Right kidney (tissue), 1 donor: ENCODE results near the gene RALGAPA1.
A peak's percentile ranks its signal among the peaks of the same experiment; 100 is the strongest.

Experiments
- DNase-seq: peaks from one replicate; pipeline ENCODE4 v3.0.0-alpha.2; 2016

RALGAPA1 gene

GRCh38 chr14:35534208-35534872 is 274.8 kb downstream of the RALGAPA1 start:
- no peak for DNase-seq

DNA sequence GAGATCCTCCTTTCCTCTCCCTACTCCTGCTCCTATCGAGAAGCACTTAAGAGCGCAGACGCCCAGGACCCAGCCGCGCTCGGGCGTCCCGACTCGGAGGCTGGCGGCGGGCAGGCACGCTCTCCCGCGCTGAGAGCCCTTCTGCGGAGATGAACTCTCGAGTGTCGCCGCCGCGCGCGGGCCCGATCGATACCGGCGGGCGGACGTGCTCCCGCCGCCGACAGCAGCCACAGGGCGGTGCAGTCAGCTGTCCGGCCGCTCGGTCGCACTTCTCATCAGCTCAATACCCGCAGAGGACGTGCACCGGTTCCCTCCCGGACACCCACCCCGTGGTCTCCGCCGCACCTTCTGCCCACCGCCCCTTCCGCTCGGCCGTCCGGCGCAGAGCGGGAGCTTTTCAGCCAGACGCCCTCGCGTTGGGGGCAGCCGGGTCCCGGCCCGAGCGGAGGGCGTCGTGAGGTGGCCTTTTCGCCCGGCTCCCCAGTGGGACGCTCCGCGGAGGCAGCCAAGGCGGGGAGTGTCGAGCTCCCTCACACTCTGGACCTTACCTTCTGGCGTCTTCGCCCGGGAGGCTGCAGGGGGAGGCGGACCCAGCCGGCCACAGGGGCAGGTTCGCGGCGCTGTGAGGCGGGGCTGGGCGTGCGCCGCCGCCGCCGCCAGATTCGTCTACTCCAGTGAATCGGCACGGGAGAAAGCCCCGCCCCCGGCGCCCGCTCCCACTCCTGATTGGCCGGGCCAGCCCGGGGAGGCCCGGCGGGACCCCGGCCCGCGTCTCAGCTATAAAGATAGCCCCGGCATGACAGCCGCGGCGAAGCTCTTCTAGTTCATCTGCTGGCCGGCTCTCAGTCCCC is 275.5 kb downstream of the RALGAPA1 start, which contains the start of gene INSM2:
Gene INSM2 (plus strand): TSS at position 808 of the 851 bp plus-strand sequence. CDS start 89 bp downstream, outside the sequence.
- DNase-seq = peak; percentile 83

GRCh38 chr14:35532783-35533356 is 276.2 kb downstream of the RALGAPA1 start:
- no peak for DNase-seq

DNA sequence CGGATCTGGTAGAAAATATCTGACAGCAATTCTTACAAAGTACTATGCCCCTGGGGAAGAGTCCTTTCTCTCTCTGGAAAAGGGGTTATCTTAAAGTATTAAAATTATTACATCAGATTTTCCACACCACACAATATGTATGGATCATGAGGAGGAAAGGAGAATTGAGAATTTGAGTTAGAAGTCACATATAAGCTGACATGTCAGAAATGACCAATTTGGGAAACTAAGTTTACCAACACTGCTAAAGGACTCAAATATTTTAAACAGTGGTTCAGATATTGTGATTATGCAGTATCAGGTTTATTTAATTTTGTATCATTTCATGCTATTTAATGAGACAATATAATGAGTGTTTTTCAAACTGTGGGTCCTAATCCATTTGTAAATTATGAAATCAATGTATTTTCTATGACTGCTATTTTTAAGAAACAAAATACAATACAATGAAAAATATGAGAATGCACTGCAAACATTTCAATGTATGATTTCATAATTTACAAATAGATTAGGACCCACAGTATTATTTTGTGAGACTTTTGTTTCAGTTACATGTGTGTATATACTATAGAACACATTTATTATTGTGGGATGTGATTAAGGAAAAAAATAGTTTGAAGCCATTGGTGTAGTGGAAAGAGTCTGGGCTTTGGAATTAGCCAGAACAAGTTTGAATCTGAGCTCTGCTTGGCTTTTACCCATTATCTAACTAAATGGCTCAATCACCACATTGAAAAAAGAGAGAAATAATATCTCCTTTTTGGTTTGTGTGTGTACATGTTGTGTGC is 276.9 kb downstream of the RALGAPA1 start:
- DNase-seq = no peak

DNA sequence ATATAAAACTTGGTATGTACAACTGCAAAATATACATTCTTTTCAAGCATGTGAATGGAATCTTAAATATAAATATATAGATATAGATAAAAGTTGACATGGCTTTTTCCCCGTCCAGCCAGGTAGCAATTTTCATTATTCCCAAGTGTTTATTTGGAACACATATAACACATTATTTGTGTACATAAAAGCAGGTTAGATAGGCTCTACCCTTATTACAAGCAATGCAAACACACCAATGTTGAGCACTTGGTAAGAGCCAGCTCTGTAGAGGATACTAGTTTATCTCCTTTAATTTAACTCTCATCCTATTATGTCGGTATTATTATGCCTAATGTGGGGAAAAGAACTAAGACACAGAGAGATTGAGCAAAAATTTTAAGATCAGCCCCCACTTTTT is 282.1 kb downstream of the RALGAPA1 start:
- DNase-seq = no peak

DNA sequence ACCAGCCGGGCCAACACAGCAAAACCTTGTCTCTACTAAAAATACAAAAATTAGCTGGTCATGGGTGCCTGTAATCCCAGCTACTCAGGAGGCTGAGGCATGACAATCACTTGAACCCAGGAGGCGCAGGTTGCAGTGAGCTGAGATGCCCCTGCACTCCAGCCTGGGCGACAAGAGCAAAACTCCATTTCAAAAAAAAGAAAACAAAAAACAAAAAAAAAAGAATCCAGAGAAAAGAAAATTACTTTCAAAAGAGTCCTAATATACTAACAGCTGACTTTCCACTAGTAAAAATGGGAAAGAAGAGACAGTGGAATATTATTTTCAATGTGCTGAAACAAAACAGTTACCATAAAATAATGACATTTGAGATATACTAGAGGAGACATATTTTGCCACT is 283.4 kb downstream of the RALGAPA1 start:
- no peak for DNase-seq

DNA sequence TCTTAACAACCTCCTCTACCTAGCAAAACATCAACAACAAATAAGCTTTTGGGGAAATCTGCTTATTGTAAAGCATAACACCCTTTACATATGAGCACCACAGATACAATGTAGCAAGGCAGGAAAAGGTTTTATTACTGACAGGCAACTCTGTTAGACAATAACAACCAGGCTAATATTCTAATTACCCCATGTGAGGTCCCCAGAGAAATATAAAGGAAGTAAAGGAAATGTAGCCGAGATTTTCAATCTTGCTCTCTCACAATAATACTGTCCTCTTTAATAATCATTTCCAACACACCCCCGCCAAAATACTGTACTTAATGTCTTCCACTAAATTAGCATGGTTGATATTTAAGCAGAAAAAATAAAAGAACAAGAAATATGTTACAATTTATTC is 289.1 kb downstream of the RALGAPA1 start:
- no peak for DNase-seq

DNA sequence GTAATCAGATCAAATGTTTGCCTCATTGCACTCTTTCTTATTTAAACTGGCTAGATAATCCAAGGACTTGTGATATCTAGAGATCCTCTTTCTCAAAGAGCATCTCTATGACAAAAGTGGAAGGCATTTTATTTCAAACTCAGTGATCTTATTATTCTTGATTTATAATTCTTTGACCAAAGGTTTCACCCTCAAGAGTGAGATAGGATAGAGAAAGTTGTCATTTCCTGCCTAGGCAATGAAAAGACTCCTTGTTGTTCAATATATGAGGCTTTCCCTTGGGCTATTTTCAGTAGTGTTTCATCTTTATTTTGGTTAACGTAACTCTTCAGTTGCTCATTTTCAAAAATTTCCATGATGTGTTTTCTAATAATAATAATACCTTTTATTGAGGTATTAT is 293.2 kb downstream of the RALGAPA1 start:
- no peak for DNase-seq

DNA sequence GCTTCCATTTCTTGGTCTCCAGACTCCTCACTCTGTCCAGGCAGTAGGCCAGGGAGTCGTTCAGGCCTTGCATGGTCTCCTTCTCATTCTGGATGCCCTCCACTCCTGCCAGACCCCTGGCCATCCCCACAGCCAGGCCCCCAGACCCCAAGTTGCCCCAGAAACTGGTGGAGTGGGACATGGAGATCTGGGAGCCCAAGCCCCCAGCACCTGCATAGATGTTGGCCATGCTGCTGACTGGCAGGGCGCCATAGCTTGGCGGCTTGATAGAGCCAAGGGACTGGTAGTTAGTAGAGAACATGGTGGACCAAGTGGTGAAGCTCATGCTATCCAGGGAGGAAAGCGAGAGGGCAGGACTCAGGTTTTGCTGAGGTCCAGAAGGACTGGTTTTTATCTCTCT is 296.3 kb downstream of the RALGAPA1 start:
- DNase-seq = no peak

DNA sequence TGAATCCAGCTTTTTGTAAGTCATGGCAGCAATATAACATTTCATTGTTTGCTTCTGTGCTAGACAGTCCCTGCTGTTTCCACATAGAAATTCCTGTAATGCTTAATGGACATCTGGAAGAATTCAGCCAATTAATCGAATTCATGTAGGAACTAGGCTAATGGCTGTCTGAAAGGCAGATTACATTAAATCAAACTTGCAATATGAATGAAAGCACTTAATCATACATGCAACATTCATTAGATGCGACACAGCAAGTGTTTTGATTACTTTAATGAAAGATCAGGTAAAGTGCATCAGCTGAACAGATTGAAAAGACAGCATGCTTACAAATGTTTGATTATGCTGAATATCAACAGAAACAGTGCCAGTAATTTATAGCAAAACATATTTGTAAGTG is 299.2 kb downstream of the RALGAPA1 start:
- DNase-seq = no peak

DNA sequence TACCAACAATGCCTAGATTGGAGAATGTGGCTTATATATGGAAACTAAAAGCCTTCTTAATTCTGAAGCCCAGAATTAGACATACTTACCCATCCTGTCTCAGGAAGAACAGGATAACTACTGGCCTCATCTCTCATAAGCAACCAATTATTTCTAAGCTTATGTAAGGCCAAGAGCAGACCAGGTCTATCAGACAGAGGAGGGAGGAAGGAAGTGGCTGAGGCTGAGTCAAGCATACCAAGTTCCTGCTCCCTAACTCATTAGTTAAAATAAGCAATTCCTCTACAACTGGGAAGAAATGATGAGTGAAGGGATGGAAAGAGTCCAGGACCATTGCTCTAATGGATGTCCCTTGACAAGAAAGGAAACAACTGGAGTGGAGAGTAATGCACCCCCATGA is 302.2 kb downstream of the RALGAPA1 start:
- DNase-seq = no peak

DNA sequence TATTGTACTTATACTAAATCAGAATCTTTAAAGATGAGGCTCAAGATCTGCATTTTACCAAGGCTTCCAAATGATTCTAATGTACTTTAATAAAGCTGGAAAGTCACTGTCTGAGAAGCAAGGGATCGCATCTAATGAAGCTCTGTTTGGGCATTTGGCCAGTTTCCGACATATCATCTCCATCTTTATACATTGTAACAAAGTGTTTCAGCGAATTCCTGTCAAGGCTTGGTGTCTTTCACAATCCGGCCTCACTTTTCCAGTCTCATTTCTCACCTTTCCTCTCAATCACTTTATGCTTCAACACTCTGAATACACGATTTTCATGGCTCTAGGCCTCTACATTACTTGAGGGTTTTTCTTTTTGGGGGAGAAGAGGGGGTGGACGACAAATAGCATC is 302.6 kb downstream of the RALGAPA1 start:
- no peak for DNase-seq

DNA sequence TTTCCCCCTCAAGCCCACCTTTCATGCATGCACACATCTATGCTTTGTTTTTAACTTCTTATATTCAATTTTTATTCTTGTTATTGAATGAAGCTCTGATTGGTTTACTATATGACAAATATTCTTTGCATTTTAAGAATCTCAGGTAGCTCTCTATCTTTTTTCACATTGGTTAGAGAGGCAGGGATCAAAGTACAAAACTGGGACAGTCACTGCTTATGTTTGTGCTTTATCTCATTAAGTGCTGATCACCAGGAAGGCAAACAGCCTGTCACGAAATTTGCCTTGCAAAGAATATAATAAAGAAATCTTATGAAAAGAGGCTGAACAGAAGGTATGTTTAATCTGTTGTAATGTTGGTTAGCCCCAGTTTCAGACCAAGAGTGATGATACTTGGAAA is 304.8 kb downstream of the RALGAPA1 start:
- DNase-seq = no peak

- no peak for DNase-seq
Measured at GRCh38 chr14:35503646-35504045, 305.4 kb downstream of the RALGAPA1 start.

GRCh38 chr14:35499180-35499579 is 309.9 kb downstream of the RALGAPA1 start:
- DNase-seq = no peak

DNA sequence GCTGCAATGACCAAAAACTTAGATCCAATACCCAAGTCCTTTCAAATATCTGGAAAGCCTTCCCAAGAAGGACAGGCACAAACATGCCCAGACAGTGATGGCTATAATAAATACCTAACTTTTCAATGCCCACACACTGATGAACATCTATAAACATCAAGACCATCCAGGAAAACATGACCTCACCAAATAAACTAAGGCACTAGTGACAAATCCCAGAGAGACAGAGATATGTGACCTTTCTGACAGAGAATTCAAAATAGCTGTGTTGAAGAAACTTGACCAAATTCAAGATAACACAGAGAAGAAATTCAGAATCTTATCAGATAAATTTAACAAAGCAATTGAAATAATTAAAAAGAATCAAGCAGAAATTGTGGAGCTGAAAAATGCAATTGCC is 313.8 kb downstream of the RALGAPA1 start:
- DNase-seq = no peak

GRCh38 chr14:35492569-35493014 is 316.5 kb downstream of the RALGAPA1 start:
- no peak for DNase-seq
